K562 (cell line): Measurements from ENCODE around the gene DCDC2. TPM values are rescaled to one million over a fixed set of nuclear protein-coding genes. Genes with fewer than 3 reads are reported as not detected.

ENCODE experiments used
- ADNP ChIP-seq: fragments of 200-800 bp; sonication (Bioruptor generic); IDR thresholded peaks from 2 replicates; pipeline ENCODE4 v1.6.1; 2016; ENCODE audit warnings: missing genetic modification characterization, missing compliant biosample characterization
- BRD9 ChIP-seq: fragments of 450-650 bp; IDR thresholded peaks from 2 replicates; pipeline ENCODE4 v1.6.1; 2018; ENCODE audit warnings: low read depth; ENCODE audit not compliant: partially characterized antibody
- E2F4 ChIP-seq: sonication (generic); formaldehyde crosslinking; IDR thresholded peaks from 2 replicates; pipeline ENCODE4 v1.8.0; 2022; ENCODE audit warnings: mild to moderate bottlenecking, low read depth, missing genetic modification reagents
- ESRRA ChIP-seq: fragments of 450-650 bp; IDR thresholded peaks from 2 replicates; pipeline ENCODE4 v1.6.1; 2014; ENCODE audit warnings: low read depth, mild to moderate bottlenecking, moderate library complexity, borderline replicate concordance
- FOXO4 ChIP-seq: fragments of 450-650 bp; formaldehyde crosslinking; IDR thresholded peaks from 2 replicates; pipeline ENCODE4 v1.4.0; 2020; ENCODE audit warnings: mild to moderate bottlenecking, moderate library complexity
- HOXB6 ChIP-seq: fragments of 250-450 bp; sonication (Bioruptor Pico); IDR thresholded peaks from 2 replicates; pipeline ENCODE4 v1.5.1; 2022; ENCODE audit warnings: mild to moderate bottlenecking, borderline replicate concordance
- KAT7 ChIP-seq: sonication (generic); formaldehyde crosslinking; IDR thresholded peaks from 2 replicates; pipeline ENCODE4 v1.8.0; 2022; ENCODE audit warnings: missing genetic modification reagents, mild to moderate bottlenecking, borderline replicate concordance
- LARP7 ChIP-seq: fragments of 450-650 bp; IDR thresholded peaks from 2 replicates; pipeline ENCODE4 v1.6.1; 2016
- RBBP5 ChIP-seq: fragments of 200-600 bp; sonication (generic); IDR thresholded peaks from 2 replicates; pipeline ENCODE4 v1.6.1; 2012; ENCODE audit warnings: borderline replicate concordance, mild to moderate bottlenecking, low read length, control low read depth, inconsistent platforms; ENCODE audit not compliant: insufficient read depth, poor library complexity, severe bottlenecking
- STAT5A ChIP-seq: IDR thresholded peaks from 2 replicates; pipeline ENCODE4 v1.6.1; 2012; ENCODE audit warnings: low read length, inconsistent platforms, borderline replicate concordance
- TBP ChIP-seq: optimal IDR thresholded peaks from 2 replicates; pipeline ENCODE3; 2011; ENCODE audit warnings: low read depth, low read length, improper control_type of control experiment
- THAP12 ChIP-seq: fragments of 250-450 bp; sonication (Bioruptor Pico); IDR thresholded peaks from 2 replicates; pipeline ENCODE4 v1.9.0; 2021; ENCODE audit warnings: mild to moderate bottlenecking, inconsistent platforms
- USF1 ChIP-seq: sonication (generic); formaldehyde crosslinking; IDR thresholded peaks from 2 replicates; pipeline ENCODE4 v1.9.0; 2022; ENCODE audit warnings: mild to moderate bottlenecking, missing genetic modification reagents
- ZNF316 ChIP-seq: fragments of 450-650 bp; IDR thresholded peaks from 2 replicates; pipeline ENCODE4 v1.6.1; 2016
- ZNF609 ChIP-seq: sonication (generic); formaldehyde crosslinking; IDR thresholded peaks from 2 replicates; pipeline ENCODE4 v1.8.1; 2023; ENCODE audit warnings: missing genetic modification reagents, mild to moderate bottlenecking, borderline replicate concordance
- ZNF717 ChIP-seq: fragments of 250-450 bp; sonication (Bioruptor Pico); IDR thresholded peaks from 2 replicates; pipeline ENCODE4 v1.5.0; 2021
- polyA plus RNA-seq, 8 experiments: library from polyadenylated mRNA; depleted of rRNA in 4 of 8; stranded (reverse) in 5 of 8; unstranded in 3 of 8; fragments of >200 nt; fragmentation: Nextera tagmentation in 2 of 8; fragmentation: Illumina TruSeq in 1 of 8; extraction: Ambion mirVana in 2 of 8; extraction: Trizol in 1 of 8; gene quantifications; 2 replicates each; pipeline versions ENCODE4 v1.2.1 to v1.2.3, GENCODE V29; 2011 to 2014; ENCODE audit warnings: inconsistent platforms in 1 of 8, missing spikeins in 1 of 8
- total RNA-seq, 7 experiments: library from RNA; depleted of rRNA in 6 of 7; stranded (reverse); fragments of >200 nt in 6 of 7; fragmentation: Illumina TruSeq in 2 of 7; extraction: Trizol in 2 of 7; gene quantifications; 2 replicates each; pipeline versions ENCODE4 v1.2.1 to v1.2.3, GENCODE V29; 2011 to 2021; ENCODE audit warnings: low replicate concordance in 1 of 7

Gene DCDC2
- total and polyA plus RNA-seq, 9 of the 15 experiments (the other 6 are each of a cell fraction or from before 2014, with no cell fraction given), result 0.04 TPM; not detected in 8

- TF ChIP-seq KAT7 (CRISPR knock-in tag) (peak; percentile 86; the same call in 1 of the 2 replicates), HOXB6 (CRISPR knock-in tag) (no peak), USF1 (CRISPR knock-in tag) (peak; percentile 38; the same call in 1 of the 2 replicates), LARP7 (peak; percentile 18; the same call in 1 of the 2 replicates), ZNF316 (0 out of 2 replicates have a peak, but pooled peaks have one; percentile 6), THAP12 (peak; percentile 78), ESRRA (peak; percentile 94), ZNF717 (CRISPR knock-in tag) (no peak), ADNP (tag) (no peak), BRD9 (no peak), E2F4 (CRISPR knock-in tag) (peak; percentile 65), RBBP5 (peak; percentile 94), STAT5A (no peak), FOXO4 (no peak), TBP (peak; percentile 84), ZNF609 (CRISPR knock-in tag) (no peak)
These were observed 45.0 kb upstream of the DCDC2 start, which contains the start of gene MRS2 (continued) for GRCh38 chr6:24402697-24403500.
